Measurements from ENCODE around the gene SERPIND1.

SERPIND1 gene

GRCh38 chr22:20792966-20793728, 19.2 kb downstream of the SERPIND1 start:
- TF ChIP-seq POLR2AphosphoS5 (IDR thresholded peaks at IDR 0.05; ENCODE audit: low read depth, low read length) (no peak), FOXP2 (optimal IDR thresholded peaks at IDR 0.05; ENCODE audit: borderline replicate concordance, extremely low read depth, extremely low read length, insufficient read depth) (no peak), SIN3A (IDR thresholded peaks at IDR 0.05; ENCODE audit: borderline replicate concordance, insufficient read depth, low read length) (no peak), TAF1 (IDR thresholded peaks at IDR 0.05; ENCODE audit: borderline replicate concordance, insufficient read depth, low read length) (no peak), REST (IDR thresholded peaks at IDR 0.05; ENCODE audit: insufficient read depth in 1 of 2, low read depth in 2 of 2, low read length in 2 of 2) (no peak)

GRCh38 chr22:20793748-20794649, 20.1 kb downstream of the SERPIND1 start:
- TF ChIP-seq TAF1 (IDR thresholded peaks at IDR 0.05; ENCODE audit: borderline replicate concordance, insufficient read depth, low read length) (no peak), FOXP2 (optimal IDR thresholded peaks at IDR 0.05; ENCODE audit: borderline replicate concordance, extremely low read depth, extremely low read length, insufficient read depth) (no peak), POLR2AphosphoS5 (IDR thresholded peaks at IDR 0.05; ENCODE audit: low read depth, low read length) (no peak), SIN3A (IDR thresholded peaks at IDR 0.05; ENCODE audit: borderline replicate concordance, insufficient read depth, low read length) (no peak), REST (IDR thresholded peaks at IDR 0.05; ENCODE audit: insufficient read depth in 1 of 2, low read depth in 2 of 2, low read length in 2 of 2) (no peak)

- TF ChIP-seq REST (IDR thresholded peaks at IDR 0.05; ENCODE audit: insufficient read depth in 1 of 2, low read depth in 2 of 2, low read length in 2 of 2) (no peak), TAF1 (IDR thresholded peaks at IDR 0.05; ENCODE audit: borderline replicate concordance, insufficient read depth, low read length) (no peak), FOXP2 (optimal IDR thresholded peaks at IDR 0.05; ENCODE audit: borderline replicate concordance, extremely low read depth, extremely low read length, insufficient read depth) (no peak), POLR2AphosphoS5 (IDR thresholded peaks at IDR 0.05; ENCODE audit: low read depth, low read length) (no peak), SIN3A (IDR thresholded peaks at IDR 0.05; ENCODE audit: borderline replicate concordance, insufficient read depth, low read length) (no peak)
These were observed 20.9 kb downstream of the SERPIND1 start for GRCh38 chr22:20794650-20795413.

GRCh38 chr22:20796731-20797130, 22.8 kb downstream of the SERPIND1 start:
- no peak for TF ChIP-seq SIN3A (IDR thresholded peaks at IDR 0.05; ENCODE audit: borderline replicate concordance, insufficient read depth, low read length)
- no peak for TF ChIP-seq POLR2AphosphoS5 (IDR thresholded peaks at IDR 0.05; ENCODE audit: low read depth, low read length)
- TF ChIP-seq REST (IDR thresholded peaks at IDR 0.05; ENCODE audit: insufficient read depth in 1 of 2, low read depth in 2 of 2, low read length in 2 of 2): no peak
- no peak for TF ChIP-seq TAF1 (IDR thresholded peaks at IDR 0.05; ENCODE audit: borderline replicate concordance, insufficient read depth, low read length)
- no peak for TF ChIP-seq FOXP2 (optimal IDR thresholded peaks at IDR 0.05; ENCODE audit: borderline replicate concordance, extremely low read depth, extremely low read length, insufficient read depth)

Data from PFSK-1 (cell line).